Adipocyte (in vitro differentiated cells): ENCODE results near the gene PEBP1.

Experiments
- DNase-seq: peaks from one replicate; pipeline ENCODE4 v3.0.0-alpha.2; 2015; ENCODE audit warnings: low read depth
- H3K27me3 ChIP-seq: replicated peaks from 2 replicates; pipeline ENCODE4 v1.7.0; 2013; ENCODE audit warnings: mild to moderate bottlenecking, low read length, moderate library complexity; ENCODE audit not compliant: control insufficient read depth, insufficient read depth
- H3K36me3 ChIP-seq: 2 replicates; pipeline ENCODE4 v1.7.0; 2013; ENCODE audit warnings: low read length, mild to moderate bottlenecking, moderate library complexity; ENCODE audit not compliant: control insufficient read depth, insufficient read depth, severe bottlenecking
- H3K4me1 ChIP-seq: 2 replicates; pipeline ENCODE4 v1.7.0; 2013; ENCODE audit warnings: mild to moderate bottlenecking, low read length, moderate library complexity; ENCODE audit not compliant: control insufficient read depth, insufficient read depth
- H3K4me3 ChIP-seq: 2 replicates; pipeline ENCODE4 v1.7.0; 2013; ENCODE audit warnings: mild to moderate bottlenecking, low read length, moderate library complexity
- H3K9ac ChIP-seq: 2 replicates; pipeline ENCODE4 v1.7.0; 2013; ENCODE audit warnings: mild to moderate bottlenecking, low read length, moderate library complexity
- H3K9me3 ChIP-seq: 2 replicates; pipeline ENCODE4 v1.7.0; 2013; ENCODE audit warnings: mild to moderate bottlenecking, low read length, moderate library complexity; ENCODE audit not compliant: control insufficient read depth

The PEBP1 gene

DNA sequence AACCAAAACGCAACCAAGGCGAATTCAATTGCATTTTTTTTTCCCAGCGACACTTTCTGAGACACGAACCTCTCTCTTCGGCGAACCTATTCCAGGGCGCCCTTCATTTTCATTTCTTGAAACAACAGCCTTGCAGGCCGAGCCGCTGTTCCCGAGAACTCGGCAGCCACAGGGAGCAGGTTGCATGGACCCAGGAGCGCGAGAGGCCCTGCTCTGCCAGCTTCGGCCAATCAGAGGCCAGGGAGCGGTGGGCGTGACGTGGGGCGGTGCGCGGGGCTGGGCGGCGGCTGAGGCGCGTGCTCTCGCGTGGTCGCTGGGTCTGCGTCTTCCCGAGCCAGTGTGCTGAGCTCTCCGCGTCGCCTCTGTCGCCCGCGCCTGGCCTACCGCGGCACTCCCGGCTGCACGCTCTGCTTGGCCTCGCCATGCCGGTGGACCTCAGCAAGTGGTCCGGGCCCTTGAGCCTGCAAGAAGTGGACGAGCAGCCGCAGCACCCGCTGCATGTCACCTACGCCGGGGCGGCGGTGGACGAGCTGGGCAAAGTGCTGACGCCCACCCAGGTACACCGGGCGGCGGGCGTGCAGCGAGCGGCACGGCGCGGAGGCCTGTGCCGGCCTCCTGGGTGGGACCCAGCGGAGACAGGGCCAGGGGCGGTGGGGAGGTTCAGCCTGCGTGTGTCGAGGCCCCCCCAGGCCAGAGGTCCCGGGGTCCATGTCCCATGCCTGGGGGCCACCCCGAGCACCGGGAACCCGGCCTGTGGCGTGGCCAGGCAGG, at the start of gene PEBP1:
PEBP1 (plus strand) TSS at position 337 of the 771 bp plus-strand sequence; CDS start at position 423, 86 bp downstream.
- H3K4me1 ChIP-seq: peaks cover 16% of the 10 kb centered on the region
- H3K4me3 ChIP-seq: peak within 1 kb of the TSS; percentile 85
- H3K27me3 ChIP-seq: no peaks in the 10 kb centered on the region
- H3K9me3 ChIP-seq: no peaks in the 10 kb centered on the region
- H3K36me3 ChIP-seq: peaks cover 28% of the 10 kb centered on the region
- DNase-seq: peak; percentile 98
- peak within 1 kb of the TSS; percentile 96 for H3K9ac ChIP-seq

- Histone ChIP-seq H3K36me3 (no peaks in the 10 kb centered on the region), H3K4me1 (no peaks in the 10 kb centered on the region), H3K9ac (no peak overlapping the region), H3K27me3 (no peaks in the 10 kb centered on the region), H3K9me3 (no peaks in the 10 kb centered on the region), H3K4me3 (no peak overlapping the region)
- DNase-seq: no peak
Measured at GRCh38 chr12:118089782-118090181, 46.1 kb upstream of the PEBP1 start.

DNA sequence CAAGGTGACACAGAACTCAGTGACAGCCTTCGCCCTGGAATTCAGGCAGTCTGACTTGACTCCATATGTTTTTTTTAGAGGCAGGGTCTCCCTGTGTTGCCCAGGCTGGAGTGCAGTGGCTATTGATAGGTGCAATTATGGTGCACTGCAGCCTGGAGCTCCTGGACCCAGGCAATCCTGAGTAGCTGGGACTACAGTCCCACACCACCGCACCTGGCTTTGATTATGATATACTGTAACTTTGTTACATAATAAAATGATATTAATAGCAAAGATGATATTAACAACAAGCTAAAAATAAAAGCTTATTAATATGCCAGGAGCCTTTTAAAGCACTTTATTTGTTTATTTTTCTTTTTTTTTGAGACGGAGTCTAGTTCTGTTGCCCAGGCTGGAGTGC, 41.9 kb upstream of the PEBP1 start:
- Histone ChIP-seq H3K4me1 (no peaks in the 10 kb centered on the region), H3K36me3 (no peaks in the 10 kb centered on the region), H3K9me3 (no peaks in the 10 kb centered on the region), H3K27me3 (no peaks in the 10 kb centered on the region), H3K9ac (no peak overlapping the region), H3K4me3 (no peak overlapping the region)
- DNase-seq: no peak

- Histone ChIP-seq H3K27me3 (no peaks in the 10 kb centered on the region), H3K36me3 (no peaks in the 10 kb centered on the region)
- no peak for DNase-seq
Measured at GRCh38 chr12:118098401-118098800, 37.5 kb upstream of the PEBP1 start.

GRCh38 chr12:118098911-118099671, 36.8 kb upstream of the PEBP1 start:
- no peaks in the 10 kb centered on the region for H3K36me3 ChIP-seq
- H3K27me3 ChIP-seq: no peaks in the 10 kb centered on the region
- no peak overlapping the region for H3K9ac ChIP-seq
- peaks cover 4% of the 10 kb centered on the region for H3K4me1 ChIP-seq
- DNase-seq: no peak
- H3K9me3 ChIP-seq: no peaks in the 10 kb centered on the region
- H3K4me3 ChIP-seq: no peak overlapping the region

More at GRCh38 chr12:118098401-118098800, 37.5 kb upstream of the PEBP1 start:
- Histone ChIP-seq H3K9ac (no peak overlapping the region), H3K9me3 (no peaks in the 10 kb centered on the region), H3K4me1 (peaks cover 4% of the 10 kb centered on the region), H3K4me3 (no peak overlapping the region)

DNA sequence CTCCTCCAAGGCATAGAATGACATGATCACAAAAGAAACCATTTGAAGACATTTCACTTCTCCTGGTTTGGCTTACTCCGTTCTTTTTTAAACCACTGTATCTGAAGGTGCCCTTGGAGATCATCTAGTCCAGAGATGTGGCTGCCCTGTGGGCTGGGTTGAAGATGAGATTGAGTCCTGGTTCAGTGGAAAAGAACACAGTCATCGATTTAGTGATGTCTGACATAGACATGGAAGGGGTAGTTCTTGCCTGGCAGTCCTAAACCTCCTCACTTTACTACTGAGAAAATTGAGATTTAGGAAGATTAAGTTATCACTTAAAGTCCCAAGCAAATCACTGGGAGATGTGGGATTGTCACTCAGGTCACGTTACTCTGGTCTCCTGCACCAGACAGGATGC, 34.9 kb upstream of the PEBP1 start:
- no peaks in the 10 kb centered on the region for H3K9me3 ChIP-seq
- H3K27me3 ChIP-seq: no peaks in the 10 kb centered on the region
- no peak overlapping the region for H3K4me3 ChIP-seq
- no peak for DNase-seq
- no peak overlapping the region for H3K9ac ChIP-seq
- H3K36me3 ChIP-seq: no peaks in the 10 kb centered on the region
- peaks cover 4% of the 10 kb centered on the region for H3K4me1 ChIP-seq

DNA sequence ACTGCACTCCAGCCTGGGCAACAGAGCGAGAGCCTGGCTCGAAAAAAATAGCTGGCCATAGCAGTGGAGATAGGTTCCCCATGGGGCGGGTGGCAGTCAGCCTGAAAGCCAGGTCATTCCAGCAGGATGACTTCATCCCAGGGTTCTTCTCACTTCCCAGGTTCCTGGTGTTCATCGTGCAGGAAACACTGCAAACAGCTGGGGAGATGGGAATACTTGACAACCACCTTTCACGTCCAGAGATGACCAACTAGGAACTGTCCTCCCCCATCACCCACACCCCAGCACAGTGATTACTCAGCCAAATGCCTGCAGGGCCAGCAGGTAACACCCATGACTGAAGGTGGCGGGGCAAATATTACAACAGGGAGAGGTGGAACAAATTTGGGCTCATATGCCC, 33.9 kb upstream of the PEBP1 start:
- peaks cover 4% of the 10 kb centered on the region for H3K4me1 ChIP-seq
- H3K9me3 ChIP-seq: no peaks in the 10 kb centered on the region
- no peak overlapping the region for H3K4me3 ChIP-seq
- no peaks in the 10 kb centered on the region for H3K36me3 ChIP-seq
- no peak overlapping the region for H3K9ac ChIP-seq
- H3K27me3 ChIP-seq: no peaks in the 10 kb centered on the region
- no peak for DNase-seq

- no peaks in the 10 kb centered on the region for H3K36me3 ChIP-seq
- H3K9me3 ChIP-seq: no peaks in the 10 kb centered on the region
- no peak for DNase-seq
- no peak overlapping the region for H3K9ac ChIP-seq
- peak overlapping the region; percentile 86 for H3K4me3 ChIP-seq
- no peaks in the 10 kb centered on the region for H3K27me3 ChIP-seq
- peaks cover 4% of the 10 kb centered on the region for H3K4me1 ChIP-seq
Measured at GRCh38 chr12:118102609-118103008, 33.3 kb upstream of the PEBP1 start.

GRCh38 chr12:118103201-118103600, 32.7 kb upstream of the PEBP1 start:
- Histone ChIP-seq H3K36me3 (no peaks in the 10 kb centered on the region), H3K4me3 (peak overlapping the region; percentile 86), H3K9me3 (no peaks in the 10 kb centered on the region), H3K9ac (peak overlapping the region; percentile 84), H3K27me3 (no peaks in the 10 kb centered on the region), H3K4me1 (peaks cover 4% of the 10 kb centered on the region)
- peak; percentile 38 for DNase-seq

- H3K4me3 ChIP-seq: peak within 1 kb of the TSS; percentile 86
- peaks cover 4% of the 10 kb centered on the region for H3K4me1 ChIP-seq
- H3K36me3 ChIP-seq: no peaks in the 10 kb centered on the region
- H3K27me3 ChIP-seq: no peaks in the 10 kb centered on the region
- peak within 1 kb of the TSS; percentile 84 for H3K9ac ChIP-seq
- DNase-seq: peak; percentile 70
- H3K9me3 ChIP-seq: no peaks in the 10 kb centered on the region
Measured at GRCh38 chr12:118103601-118104382, 32.1 kb upstream of the PEBP1 start, which contains the start of gene VSIG10. VSIG10 (minus strand) TSS chr12:118104011; CDS start chr12:118103671, 340 bp downstream.

- no peaks in the 10 kb centered on the region for H3K27me3 ChIP-seq
- no peaks in the 10 kb centered on the region for H3K9me3 ChIP-seq
- no peak overlapping the region for H3K9ac ChIP-seq
- no peaks in the 10 kb centered on the region for H3K36me3 ChIP-seq
- H3K4me1 ChIP-seq: peaks cover 4% of the 10 kb centered on the region
- no peak overlapping the region for H3K4me3 ChIP-seq
- no peak for DNase-seq
Measured at GRCh38 chr12:118107011-118107410, 28.9 kb upstream of the PEBP1 start.
